Mucosa of descending colon (tissue), 3 donors: ENCODE results near the gene ZNF791. TPM values are rescaled to one million over a fixed set of nuclear protein-coding genes. Genes with fewer than 3 reads are reported as not detected.

Source experiments
- ATAC-seq: fragments of 200-7000 bp; cut with Tn5 transposase; one replicate; pipeline ENCODE4 v1.9.1; 2020; ENCODE audit warnings: mild to moderate bottlenecking, moderate library complexity
- DNase-seq, 3 donors: peaks; one replicate each; pipeline ENCODE4 v3.0.0-alpha.2; 2020
- H3K36me3 ChIP-seq: fragments of 200-600 bp; one replicate; pipeline ENCODE4 v1.8.0; 2021; ENCODE audit warnings: low read depth, mild to moderate bottlenecking
- H3K4me1 ChIP-seq: fragments of 200-600 bp; one replicate; pipeline ENCODE4 v1.8.0; 2021; ENCODE audit warnings: low read depth, mild to moderate bottlenecking
- H3K4me3 ChIP-seq: fragments of 200-600 bp; one replicate; pipeline ENCODE4 v1.8.0; 2021; ENCODE audit warnings: mild to moderate bottlenecking
- H3K9me3 ChIP-seq: fragments of 200-600 bp; one replicate; pipeline ENCODE4 v1.8.0; 2021; ENCODE audit warnings: mild to moderate bottlenecking
- intact Hi-C, 2 donors: fragments of 100-400 bp; cut with DNase I in 1 of 2; cut with micrococcal nuclease in 1 of 2; formaldehyde crosslinking; loops; one replicate each; pipeline versions ENCODE4 v1.11.0 to v1.11.1; 2022; cut with DNase I, micrococcal nuclease
- total RNA-seq, 3 donors: library from RNA; stranded (reverse); fragmentation: NEBNext Ultra II Directional in 2 of 3; extraction: Animal tissue kit (Norgen Biotek cat#: 25700) in 2 of 3; gene quantifications; one replicate each; pipeline versions ENCODE4 v1.2.1 to v1.2.4, GENCODE V29; 2021 to 2023
- TF ChIP-seq, protein P1 (sequence below): fragments of 200-600 bp; IDR thresholded peaks from one replicate; pipeline ENCODE4 v1.8.0; 2022; ENCODE audit warnings: antibody characterized with exemption, mild to moderate bottlenecking
- donor health status: DM: no; HTN: no; CAD: no; lungs with moderate emphysema.
- donor health status: DM: no; HTN: no; CAD: no.
- donor health status: DM: no; HTN: yes; CAD: no.

The ZNF791 gene
- total RNA-seq, 3 donors from 2014 or later = 22.5 to 29.7 (median 26.9) TPM

DNA sequence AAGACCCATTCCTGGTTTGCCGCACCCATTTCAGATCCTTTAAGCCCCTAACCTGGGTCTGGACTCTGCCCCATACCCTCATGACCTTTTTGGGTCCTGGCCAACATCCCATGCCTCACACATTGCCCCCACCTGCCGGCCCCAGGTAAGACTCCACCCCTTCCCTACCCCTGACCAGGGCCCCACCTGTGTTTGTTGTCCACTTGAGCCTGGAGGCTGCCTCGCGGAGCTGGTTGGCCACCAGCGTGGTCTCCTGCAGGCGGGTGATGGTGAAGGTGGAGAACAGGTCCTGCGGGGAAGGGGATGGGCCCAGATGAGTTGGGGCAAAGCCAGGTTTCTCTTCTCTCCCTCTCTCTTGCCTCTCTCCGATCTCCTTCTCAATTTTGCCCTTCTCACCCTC, 36.3 kb downstream of the ZNF791 start:
- intact Hi-C loops = no loop called here
- ATAC-seq (no peak), DNase-seq (no peak)
- TF ChIP-seq, protein P1, sequence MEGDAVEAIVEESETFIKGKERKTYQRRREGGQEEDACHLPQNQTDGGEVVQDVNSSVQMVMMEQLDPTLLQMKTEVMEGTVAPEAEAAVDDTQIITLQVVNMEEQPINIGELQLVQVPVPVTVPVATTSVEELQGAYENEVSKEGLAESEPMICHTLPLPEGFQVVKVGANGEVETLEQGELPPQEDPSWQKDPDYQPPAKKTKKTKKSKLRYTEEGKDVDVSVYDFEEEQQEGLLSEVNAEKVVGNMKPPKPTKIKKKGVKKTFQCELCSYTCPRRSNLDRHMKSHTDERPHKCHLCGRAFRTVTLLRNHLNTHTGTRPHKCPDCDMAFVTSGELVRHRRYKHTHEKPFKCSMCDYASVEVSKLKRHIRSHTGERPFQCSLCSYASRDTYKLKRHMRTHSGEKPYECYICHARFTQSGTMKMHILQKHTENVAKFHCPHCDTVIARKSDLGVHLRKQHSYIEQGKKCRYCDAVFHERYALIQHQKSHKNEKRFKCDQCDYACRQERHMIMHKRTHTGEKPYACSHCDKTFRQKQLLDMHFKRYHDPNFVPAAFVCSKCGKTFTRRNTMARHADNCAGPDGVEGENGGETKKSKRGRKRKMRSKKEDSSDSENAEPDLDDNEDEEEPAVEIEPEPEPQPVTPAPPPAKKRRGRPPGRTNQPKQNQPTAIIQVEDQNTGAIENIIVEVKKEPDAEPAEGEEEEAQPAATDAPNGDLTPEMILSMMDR = no peak
- Histone ChIP-seq H3K9me3 (no peaks in the 10 kb centered on the region), H3K4me3 (no peak overlapping the region), H3K36me3 (no peaks in the 10 kb centered on the region), H3K4me1 (peaks cover 5% of the 10 kb centered on the region)

DNA sequence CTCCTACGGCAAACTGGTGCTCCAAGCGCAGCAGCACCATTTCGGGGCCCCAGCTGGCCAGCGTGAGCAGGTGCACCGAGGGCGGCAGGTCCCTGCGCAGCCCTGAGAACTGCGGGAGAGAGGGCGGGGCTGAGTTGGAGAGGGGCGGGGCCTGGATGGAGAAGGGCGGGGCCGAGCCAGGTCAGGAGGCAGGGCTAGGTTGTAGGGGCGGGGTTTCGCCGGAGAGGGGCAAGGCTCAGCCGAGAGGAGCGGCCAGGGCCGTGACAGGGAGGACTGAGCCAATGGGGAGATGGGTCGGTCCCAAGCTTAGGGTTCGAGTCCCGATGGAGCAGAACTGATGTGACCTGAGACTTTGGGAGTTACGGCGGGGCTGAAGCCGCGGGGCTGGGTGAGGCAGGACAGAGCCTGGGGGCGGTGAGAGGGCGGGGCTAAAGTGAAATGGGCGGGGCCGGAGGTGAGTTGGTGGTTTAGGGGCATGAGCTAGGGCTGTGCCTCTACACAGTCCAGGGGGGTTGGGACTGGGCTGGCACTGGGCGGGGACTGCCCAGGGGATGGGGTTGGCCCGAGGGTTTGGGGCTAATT, 36.9 kb downstream of the ZNF791 start:
- no peaks in the 10 kb centered on the region for H3K9me3 ChIP-seq
- H3K36me3 ChIP-seq = no peaks in the 10 kb centered on the region
- ATAC-seq (peak; percentile 99), DNase-seq (peak; percentile 82 to 90 (median 83))
- TF ChIP-seq, protein P1 = no peak
- intact Hi-C loops = no loop called here
- H3K4me1 ChIP-seq = peaks cover 5% of the 10 kb centered on the region
- H3K4me3 ChIP-seq = no peak overlapping the region

DNA sequence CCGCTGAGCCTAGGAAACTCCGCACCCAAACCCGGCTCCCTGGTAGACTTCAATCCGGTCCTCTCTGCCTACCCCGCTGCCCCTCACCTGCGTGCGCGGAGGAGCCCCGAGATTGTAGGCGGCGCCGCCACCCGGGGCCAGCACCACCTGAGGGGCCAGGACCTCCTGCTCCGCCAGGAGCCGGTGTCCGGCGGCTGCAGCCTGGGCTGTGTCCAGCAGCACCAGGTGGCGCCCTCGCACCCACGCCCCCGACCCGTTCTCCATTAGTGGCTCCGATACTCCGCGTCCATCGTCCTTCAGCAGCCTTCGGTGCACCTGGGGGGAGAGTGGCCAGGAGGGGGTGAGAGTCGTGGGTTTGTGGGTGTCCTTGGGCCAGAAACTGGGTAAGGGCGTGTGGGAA, 37.4 kb downstream of the ZNF791 start:
- DNase-seq (no peak), ATAC-seq (peak; percentile 42)
- intact Hi-C loops = no loop called here
- Histone ChIP-seq H3K9me3 (no peaks in the 10 kb centered on the region), H3K4me3 (no peak overlapping the region), H3K36me3 (no peaks in the 10 kb centered on the region), H3K4me1 (peaks cover 5% of the 10 kb centered on the region)
- TF ChIP-seq, protein P1 = no peak

DNA sequence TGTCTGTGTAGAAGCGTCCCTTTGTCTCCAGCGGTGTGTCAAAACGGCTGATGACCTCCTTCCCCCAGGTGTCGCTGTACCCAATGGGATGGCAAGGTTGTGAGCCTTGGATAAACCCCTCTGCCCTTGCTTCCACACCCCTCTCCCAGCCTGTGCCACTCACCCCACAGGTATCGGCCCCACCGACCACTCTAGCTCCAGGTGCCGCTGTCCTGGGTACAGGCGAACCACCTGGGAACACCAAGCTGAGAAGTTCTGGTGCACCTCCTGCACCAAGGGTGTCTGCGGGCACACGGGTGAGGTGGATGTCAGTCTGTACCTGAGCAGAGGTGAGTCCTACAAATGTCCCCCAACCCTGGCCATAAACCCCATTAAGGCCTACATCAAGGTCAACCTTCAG, 39.2 kb downstream of the ZNF791 start:
- no peak for ATAC-seq
- H3K9me3 ChIP-seq = no peaks in the 10 kb centered on the region
- no peak for DNase-seq
- no peaks in the 10 kb centered on the region for H3K36me3 ChIP-seq
- TF ChIP-seq, protein P1 = no peak
- peaks cover 5% of the 10 kb centered on the region for H3K4me1 ChIP-seq
- intact Hi-C loops = no loop called here
- H3K4me3 ChIP-seq = no peak overlapping the region

DNA sequence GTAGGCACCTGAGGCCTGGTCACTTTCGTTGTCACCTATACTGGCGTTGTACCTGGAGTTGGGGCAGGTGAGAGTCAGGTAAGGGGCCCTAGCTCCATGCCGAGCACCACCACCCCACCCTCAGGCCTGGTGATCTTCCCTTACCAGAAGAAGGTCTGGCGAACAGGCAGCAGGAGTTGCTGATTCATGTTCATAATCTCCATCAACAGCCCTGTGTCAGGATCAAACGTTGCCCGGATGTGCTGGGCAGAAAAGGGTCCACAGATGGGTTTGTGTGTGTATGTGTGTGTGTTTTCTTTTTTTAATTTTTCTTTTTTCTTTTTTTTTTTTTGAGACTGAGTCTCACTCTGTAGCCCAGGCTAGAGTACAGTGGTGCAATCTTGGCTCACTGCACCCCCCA, 41.5 kb downstream of the ZNF791 start:
- DNase-seq = no peak
- intact Hi-C loops = no loop called here
- H3K9me3 ChIP-seq = no peaks in the 10 kb centered on the region
- peaks cover 5% of the 10 kb centered on the region for H3K4me1 ChIP-seq
- TF ChIP-seq, protein P1 = no peak
- H3K4me3 ChIP-seq = no peak overlapping the region
- no peak for ATAC-seq
- no peaks in the 10 kb centered on the region for H3K36me3 ChIP-seq

DNA sequence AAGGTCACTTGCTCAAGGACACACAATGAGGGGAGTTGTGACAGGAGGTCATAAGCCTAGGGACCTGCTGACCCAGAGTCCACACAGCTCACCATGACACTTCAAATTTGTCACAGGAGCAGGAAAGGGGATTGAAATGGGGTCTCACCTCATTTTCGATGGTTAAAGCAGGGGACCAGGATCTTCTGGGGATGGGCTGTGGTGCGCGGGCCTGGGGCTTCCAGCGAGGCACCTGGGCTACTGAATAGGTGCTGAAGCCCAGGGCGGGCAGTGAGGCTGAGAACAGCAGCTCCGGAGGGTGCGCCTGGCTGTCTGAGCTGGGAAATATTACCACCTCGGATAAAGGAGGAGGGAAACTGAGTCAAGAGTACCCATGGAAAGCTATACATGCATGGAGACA, 44.8 kb downstream of the ZNF791 start:
- H3K4me3 ChIP-seq = no peak overlapping the region
- no peaks in the 10 kb centered on the region for H3K36me3 ChIP-seq
- no peak for DNase-seq
- ATAC-seq = no peak
- H3K4me1 ChIP-seq = no peaks in the 10 kb centered on the region
- TF ChIP-seq, protein P1 = no peak
- intact Hi-C loops = no loop called here
- no peaks in the 10 kb centered on the region for H3K9me3 ChIP-seq
